Activated T-helper 1 cell treated with anti-CD3 and anti-CD28 coated beads, Interleukin-12 subunit alpha, Interleukin-12 subunit beta, Interleukin-2, Interleukin-4 antibody, amounts not matched to agents 30 ng/mL and 10 ng/mL and 1 ng/mL, durations not matched to agents 14 hours and 24 hours and 36 hours (primary cell): Measurements from ENCODE around the gene FCGBP. TPM values are rescaled to one million over a fixed set of nuclear protein-coding genes. Genes with fewer than 3 reads are reported as not detected.
"Not testable (repeated sequence)": the region's sequence is repeated elsewhere in the genome, so short reads cannot be mapped to it uniquely, and the experiment has no call there.

Experiments
- DNase-seq: peaks from one replicate; pipeline ENCODE4 v3.0.0; 2021; ENCODE audit warnings: low spot score
- H3K27ac Mint-ChIP-seq: one replicate; pipeline ENCODE4 v1.8.0; 2021; ENCODE audit warnings: mild to moderate bottlenecking, mixed read lengths
- H3K27me3 Mint-ChIP-seq: one replicate; pipeline ENCODE4 v1.8.0; 2022; ENCODE audit warnings: mild to moderate bottlenecking, moderate library complexity, mixed read lengths; ENCODE audit not compliant: insufficient read depth
- H3K36me3 Mint-ChIP-seq: one replicate; pipeline ENCODE4 v1.8.0; 2021; ENCODE audit warnings: low read depth, mixed read lengths
- H3K4me1 Mint-ChIP-seq: one replicate; pipeline ENCODE4 v1.8.0; 2021; ENCODE audit warnings: low read depth, mixed read lengths
- H3K4me3 Mint-ChIP-seq: one replicate; pipeline ENCODE4 v1.8.0; 2021; ENCODE audit warnings: mild to moderate bottlenecking, moderate library complexity, mixed read lengths
- H3K9me3 Mint-ChIP-seq: one replicate; pipeline ENCODE4 v1.8.0; 2021; ENCODE audit warnings: mixed read lengths
- intact Hi-C: fragments of 100-400 bp; cut with micrococcal nuclease; formaldehyde crosslinking; loops from one replicate; pipeline ENCODE4 v1.15.1; 2024
- total RNA-seq: library from RNA; stranded (reverse); gene quantifications from 2 replicates; pipeline ENCODE4 v1.2.3, GENCODE V29; 2022

FCGBP gene
- total RNA-seq, 1 donor from 2014 or later, result 3.1 TPM

GRCh38 chr19:39906820-39907611 is 27.4 kb downstream of the FCGBP start:
- no peaks in the 10 kb centered on the region for H3K9me3 Mint-ChIP-seq
- H3K4me1 Mint-ChIP-seq, result no peaks in the 10 kb centered on the region
- H3K27me3 Mint-ChIP-seq, result no peaks in the 10 kb centered on the region
- H3K4me3 Mint-ChIP-seq, result no peak overlapping the region
- H3K27ac Mint-ChIP-seq, result no peak overlapping the region
- intact Hi-C loops, result no loop called here
- no peak for DNase-seq
- peaks cover 2% of the 10 kb centered on the region for H3K36me3 Mint-ChIP-seq

GRCh38 chr19:39906283-39906682 is 28.2 kb downstream of the FCGBP start:
- no peaks in the 10 kb centered on the region for H3K9me3 Mint-ChIP-seq
- no peaks in the 10 kb centered on the region for H3K27me3 Mint-ChIP-seq
- DNase-seq, result no peak
- H3K27ac Mint-ChIP-seq, result no peak overlapping the region
- H3K36me3 Mint-ChIP-seq, result no peaks in the 10 kb centered on the region
- no peak overlapping the region for H3K4me3 Mint-ChIP-seq
- H3K4me1 Mint-ChIP-seq, result no peaks in the 10 kb centered on the region
- intact Hi-C loops, result no loop called here

- H3K36me3 Mint-ChIP-seq, result not testable (repeated sequence)
Observed at GRCh38 chr19:39903486-39904091, 30.8 kb downstream of the FCGBP start.

GRCh38 chr19:39902326-39902725 is 32.1 kb downstream of the FCGBP start:
- H3K4me3 Mint-ChIP-seq, H3K27me3 Mint-ChIP-seq, H3K4me1 Mint-ChIP-seq, DNase-seq, H3K27ac Mint-ChIP-seq, H3K9me3 Mint-ChIP-seq, intact Hi-C loops, H3K36me3 Mint-ChIP-seq: not testable (repeated sequence)

More at GRCh38 chr19:39903486-39904091, 30.8 kb downstream of the FCGBP start:
- H3K27ac Mint-ChIP-seq, intact Hi-C loops, DNase-seq, H3K9me3 Mint-ChIP-seq, H3K4me3 Mint-ChIP-seq, H3K27me3 Mint-ChIP-seq, H3K4me1 Mint-ChIP-seq: not testable (repeated sequence)

GRCh38 chr19:39901681-39902080 is 32.8 kb downstream of the FCGBP start:
- intact Hi-C loops, H3K9me3 Mint-ChIP-seq: not testable (repeated sequence)

GRCh38 chr19:39898858-39899257 is 35.6 kb downstream of the FCGBP start:
- H3K27ac Mint-ChIP-seq, H3K27me3 Mint-ChIP-seq, H3K4me3 Mint-ChIP-seq, H3K9me3 Mint-ChIP-seq, DNase-seq, H3K36me3 Mint-ChIP-seq, H3K4me1 Mint-ChIP-seq: not testable (repeated sequence)
- intact Hi-C loops, result loop anchor here (5.0 kb wide), 1 partner anchor 73 kb away; the partner anchor contains the start of gene PSMC4

More at GRCh38 chr19:39901681-39902080, 32.8 kb downstream of the FCGBP start:
- DNase-seq, H3K4me1 Mint-ChIP-seq, H3K4me3 Mint-ChIP-seq, H3K27ac Mint-ChIP-seq, H3K36me3 Mint-ChIP-seq, H3K27me3 Mint-ChIP-seq: not testable (repeated sequence)

- peak; percentile 35 for DNase-seq
- H3K36me3 Mint-ChIP-seq, H3K4me3 Mint-ChIP-seq, H3K27ac Mint-ChIP-seq, H3K4me1 Mint-ChIP-seq, H3K27me3 Mint-ChIP-seq, H3K9me3 Mint-ChIP-seq: not testable (repeated sequence)
- intact Hi-C loops, result loop anchor here (5.0 kb wide), 1 partner anchor 75 kb away; the partner anchor contains the start of gene PSMC4
Observed at GRCh38 chr19:39897511-39898245, 36.8 kb downstream of the FCGBP start.

GRCh38 chr19:39895096-39895495 is 39.3 kb downstream of the FCGBP start:
- not testable (repeated sequence) for H3K27ac Mint-ChIP-seq, H3K9me3 Mint-ChIP-seq, DNase-seq, H3K4me1 Mint-ChIP-seq, H3K27me3 Mint-ChIP-seq, H3K36me3 Mint-ChIP-seq, H3K4me3 Mint-ChIP-seq
- intact Hi-C loops, result loop anchor here (5.0 kb wide), 1 partner anchor 77 kb away; the partner anchor contains the start of gene PSMC4

GRCh38 chr19:39894236-39894606 is 40.2 kb downstream of the FCGBP start:
- H3K9me3 Mint-ChIP-seq, H3K36me3 Mint-ChIP-seq, intact Hi-C loops, DNase-seq, H3K4me3 Mint-ChIP-seq, H3K27me3 Mint-ChIP-seq, H3K4me1 Mint-ChIP-seq, H3K27ac Mint-ChIP-seq: not testable (repeated sequence)

GRCh38 chr19:39893366-39894235 is 40.8 kb downstream of the FCGBP start:
- H3K4me1 Mint-ChIP-seq, H3K9me3 Mint-ChIP-seq, H3K4me3 Mint-ChIP-seq, H3K36me3 Mint-ChIP-seq, H3K27me3 Mint-ChIP-seq, DNase-seq: not testable (repeated sequence)
- peak overlapping the region; percentile 24 for H3K27ac Mint-ChIP-seq
- intact Hi-C loops, result loop anchor here (2.0 kb wide), 1 partner anchor 15 kb away; no protein-coding TSS in a partner anchor

GRCh38 chr19:39892506-39892902 is 41.9 kb downstream of the FCGBP start:
- not testable (repeated sequence) for H3K4me3 Mint-ChIP-seq, H3K27ac Mint-ChIP-seq, H3K9me3 Mint-ChIP-seq, H3K36me3 Mint-ChIP-seq, H3K4me1 Mint-ChIP-seq, H3K27me3 Mint-ChIP-seq, DNase-seq
- intact Hi-C loops, result loop anchor here (2.0 kb wide), 1 partner anchor 14 kb away; no protein-coding TSS in a partner anchor
